ENCODE data around the gene RAB36. TPM values are rescaled to one million over a fixed set of nuclear protein-coding genes. Genes with fewer than 3 reads are reported as not detected.

RAB36 gene
- total RNA-seq, 1 donor from 2014 or later, result 2.9 TPM

DNA sequence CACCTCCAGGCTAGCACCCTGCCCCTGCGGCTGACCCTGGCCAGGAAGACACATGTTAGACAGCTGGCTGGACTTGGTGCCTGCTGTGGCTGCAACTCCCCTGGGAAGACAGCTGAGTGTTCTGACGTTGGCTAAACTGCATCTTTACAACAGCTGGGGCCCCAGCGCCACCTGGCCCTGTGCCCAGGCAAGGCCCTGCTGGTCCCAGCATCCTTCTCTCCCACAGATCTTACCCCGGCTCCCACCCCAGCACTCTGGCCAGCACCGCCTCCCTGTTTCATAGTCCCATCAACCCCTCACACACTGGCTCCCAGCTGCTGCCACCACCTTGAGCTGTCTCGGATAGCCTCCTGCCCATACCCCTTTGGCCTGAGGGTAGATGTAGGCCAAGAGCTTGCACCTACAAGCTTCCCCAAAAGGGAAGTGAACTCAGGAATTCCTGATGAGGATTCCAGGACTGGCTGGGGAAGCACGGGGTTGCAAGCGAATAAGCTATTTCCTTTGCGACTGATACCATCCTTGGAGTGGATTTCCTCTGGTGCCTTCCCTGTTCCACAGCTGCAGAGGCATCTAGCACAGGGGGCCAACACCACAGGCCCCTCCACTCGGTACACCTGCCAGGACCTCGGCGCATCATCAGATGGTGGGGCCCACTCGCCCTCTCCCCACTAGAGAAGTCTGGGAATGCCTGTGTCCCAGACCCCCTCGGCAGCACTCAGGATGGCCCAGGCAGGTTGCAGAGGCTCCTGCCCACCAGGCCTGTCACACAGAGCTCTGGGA is 32.0 kb upstream of the RAB36 start:
- H3K27me3 Mint-ChIP-seq (ENCODE audit: low read depth), result no peaks in the 10 kb centered on the region
- no peaks in the 10 kb centered on the region for H3K36me3 Mint-ChIP-seq (ENCODE audit: low read depth)
- peaks cover 7% of the 10 kb centered on the region for H3K4me1 Mint-ChIP-seq (ENCODE audit: low read depth)
- no peak overlapping the region for H3K4me3 Mint-ChIP-seq (ENCODE audit: unreplicated experiment)
- no peak for DNase-seq (ENCODE audit: low spot score)
- no peak for TF ChIP-seq CTCF (IDR thresholded peaks at IDR 0.05)
- no peaks in the 10 kb centered on the region for H3K9me3 Mint-ChIP-seq (ENCODE audit: low read depth)
- no peak overlapping the region for H3K27ac Mint-ChIP-seq (ENCODE audit: unreplicated experiment)

- Mint-ChIP-seq H3K27ac (ENCODE audit: unreplicated experiment) (no peak overlapping the region), H3K36me3 (ENCODE audit: low read depth) (no peaks in the 10 kb centered on the region), H3K4me3 (ENCODE audit: unreplicated experiment) (no peak overlapping the region), H3K9me3 (ENCODE audit: low read depth) (no peaks in the 10 kb centered on the region), H3K4me1 (ENCODE audit: low read depth) (peaks cover 7% of the 10 kb centered on the region), H3K27me3 (ENCODE audit: low read depth) (no peaks in the 10 kb centered on the region)
- no peak for DNase-seq (ENCODE audit: low spot score)
- TF ChIP-seq CTCF (IDR thresholded peaks at IDR 0.05), result no peak
These were observed 31.2 kb upstream of the RAB36 start for GRCh38 chr22:23113847-23114720.

DNA sequence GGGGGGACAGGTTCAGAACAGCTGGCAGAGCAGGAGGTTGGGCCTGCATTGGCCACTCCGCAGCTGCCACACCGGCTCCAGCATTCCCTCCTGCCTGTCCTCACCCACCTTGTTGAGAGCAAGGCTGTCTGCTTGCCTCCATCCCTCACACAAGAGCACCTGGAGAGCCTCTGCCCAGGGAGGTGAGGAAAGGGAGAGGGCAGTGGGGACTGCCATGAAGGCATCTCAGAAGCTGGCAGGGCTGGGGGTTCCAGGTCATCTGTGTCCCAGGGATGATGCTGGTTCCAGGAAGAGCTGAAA is 30.6 kb upstream of the RAB36 start:
- no peaks in the 10 kb centered on the region for H3K36me3 Mint-ChIP-seq (ENCODE audit: low read depth)
- H3K27me3 Mint-ChIP-seq (ENCODE audit: low read depth), result no peaks in the 10 kb centered on the region
- no peak overlapping the region for H3K4me3 Mint-ChIP-seq (ENCODE audit: unreplicated experiment)
- TF ChIP-seq CTCF (IDR thresholded peaks at IDR 0.05), result no peak
- peaks cover 7% of the 10 kb centered on the region for H3K4me1 Mint-ChIP-seq (ENCODE audit: low read depth)
- H3K27ac Mint-ChIP-seq (ENCODE audit: unreplicated experiment), result peak overlapping the region; percentile 8
- DNase-seq (ENCODE audit: low spot score), result no peak
- no peaks in the 10 kb centered on the region for H3K9me3 Mint-ChIP-seq (ENCODE audit: low read depth)

GRCh38 chr22:23115369-23115768 is 29.9 kb upstream of the RAB36 start:
- Mint-ChIP-seq H3K36me3 (ENCODE audit: low read depth) (no peaks in the 10 kb centered on the region), H3K27ac (ENCODE audit: unreplicated experiment) (no peak overlapping the region), H3K4me1 (ENCODE audit: low read depth) (peaks cover 7% of the 10 kb centered on the region), H3K27me3 (ENCODE audit: low read depth) (no peaks in the 10 kb centered on the region), H3K4me3 (ENCODE audit: unreplicated experiment) (no peak overlapping the region), H3K9me3 (ENCODE audit: low read depth) (no peaks in the 10 kb centered on the region)
- TF ChIP-seq CTCF (IDR thresholded peaks at IDR 0.05), result no peak
- DNase-seq (ENCODE audit: low spot score), result no peak

- H3K9me3 Mint-ChIP-seq (ENCODE audit: low read depth), result no peaks in the 10 kb centered on the region
- H3K27me3 Mint-ChIP-seq (ENCODE audit: low read depth), result no peaks in the 10 kb centered on the region
- no peak overlapping the region for H3K27ac Mint-ChIP-seq (ENCODE audit: unreplicated experiment)
- TF ChIP-seq CTCF (IDR thresholded peaks at IDR 0.05), result no peak
- no peaks in the 10 kb centered on the region for H3K36me3 Mint-ChIP-seq (ENCODE audit: low read depth)
- DNase-seq (ENCODE audit: low spot score), result no peak
- peaks cover 7% of the 10 kb centered on the region for H3K4me1 Mint-ChIP-seq (ENCODE audit: low read depth)
- no peak overlapping the region for H3K4me3 Mint-ChIP-seq (ENCODE audit: unreplicated experiment)
These were observed 29.3 kb upstream of the RAB36 start for GRCh38 chr22:23115825-23116494.
